Trophoblast cell (in vitro differentiated cells and primary cell): ENCODE results near the gene SLC25A38.
"Not testable (repeated sequence)": the region's sequence is repeated elsewhere in the genome, so short reads cannot be mapped to it uniquely, and the experiment has no call there.

Source experiments
- DNase-seq, 2 donors: peaks; one replicate each; pipeline ENCODE4 v3.0.0-alpha.2; 2016
- H2AFZ ChIP-seq: 2 replicates; pipeline ENCODE4 v1.6.1; 2013; ENCODE audit warnings: low read length, moderate library complexity, mild to moderate bottlenecking; ENCODE audit not compliant: insufficient read depth, poor library complexity
- H2AK5ac ChIP-seq: 2 replicates; pipeline ENCODE4 v1.6.1; 2013; ENCODE audit warnings: mild to moderate bottlenecking, low read length
- H2BK120ac ChIP-seq: 2 replicates; pipeline ENCODE4 v1.6.1; 2013; ENCODE audit warnings: low read length, mild to moderate bottlenecking, moderate library complexity; ENCODE audit not compliant: insufficient read depth, poor library complexity
- H2BK12ac ChIP-seq: 2 replicates; pipeline ENCODE4 v1.6.1; 2013; ENCODE audit warnings: mild to moderate bottlenecking, low read length, moderate library complexity
- H2BK5ac ChIP-seq: 2 replicates; pipeline ENCODE4 v1.6.1; 2013; ENCODE audit warnings: low read length, low read depth, moderate library complexity, mild to moderate bottlenecking; ENCODE audit not compliant: poor library complexity
- H3K14ac ChIP-seq: 2 replicates; pipeline ENCODE4 v1.6.1; 2013; ENCODE audit warnings: mild to moderate bottlenecking, low read length
- H3K18ac ChIP-seq: 2 replicates; pipeline ENCODE4 v1.6.1; 2013; ENCODE audit warnings: mild to moderate bottlenecking, low read length
- H3K23ac ChIP-seq: 2 replicates; pipeline ENCODE4 v1.6.1; 2013; ENCODE audit warnings: low read length
- H3K27ac ChIP-seq: 2 replicates; pipeline ENCODE4 v1.5.1; 2013; ENCODE audit warnings: low read depth, mild to moderate bottlenecking, inconsistent platforms, low read length, moderate library complexity
- H3K27me3 ChIP-seq: 2 replicates; pipeline ENCODE4 v1.6.1; 2013; ENCODE audit warnings: inconsistent platforms, mild to moderate bottlenecking, low read length, moderate library complexity; ENCODE audit not compliant: insufficient read depth
- H3K36me3 ChIP-seq, 2 experiments: 1 replicate in 1 of 2; 2 replicates in 1 of 2; pipeline ENCODE4 v1.6.1; 2013; ENCODE audit warnings: low read length in 2 of 2, mild to moderate bottlenecking in 2 of 2, moderate library complexity in 1 of 2; ENCODE audit not compliant: insufficient read depth in 2 of 2, control insufficient read depth in 1 of 2
- H3K4ac ChIP-seq: 2 replicates; pipeline ENCODE4 v1.6.1; 2013; ENCODE audit warnings: low read depth, mild to moderate bottlenecking, low read length, moderate library complexity
- H3K4me1 ChIP-seq, 2 experiments: 1 replicate in 1 of 2; 2 replicates in 1 of 2; pipeline ENCODE4 v1.6.1; 2013; ENCODE audit warnings: low read length in 2 of 2, mild to moderate bottlenecking in 2 of 2, moderate library complexity in 1 of 2; ENCODE audit not compliant: insufficient read depth in 2 of 2, control insufficient read depth in 1 of 2
- H3K4me2 ChIP-seq: 2 replicates; pipeline ENCODE4 v1.6.1; 2013; ENCODE audit warnings: inconsistent platforms, mild to moderate bottlenecking, low read length, moderate library complexity
- H3K4me3 ChIP-seq: 2 replicates; pipeline ENCODE4 v1.5.1; 2013; ENCODE audit warnings: mild to moderate bottlenecking, low read depth, low read length, inconsistent platforms
- H3K79me1 ChIP-seq: one replicate; pipeline ENCODE4 v1.6.1; 2013; ENCODE audit warnings: low read length
- H3K79me2 ChIP-seq: 2 replicates; pipeline ENCODE4 v1.6.1; 2013; ENCODE audit warnings: low read length, mild to moderate bottlenecking; ENCODE audit not compliant: control insufficient read depth, insufficient read depth, poor library complexity
- H3K9ac ChIP-seq: 2 replicates; pipeline ENCODE4 v1.6.1; 2013; ENCODE audit warnings: mild to moderate bottlenecking, low read length
- H3K9me3 ChIP-seq: 2 replicates; pipeline ENCODE4 v1.6.1; 2013; ENCODE audit warnings: low read depth, mild to moderate bottlenecking, control low read depth, inconsistent platforms, low read length; ENCODE audit not compliant: insufficient read depth
- H4K12ac ChIP-seq: 2 replicates; pipeline ENCODE4 v1.6.1; 2013; ENCODE audit warnings: low read depth, mild to moderate bottlenecking, low read length, moderate library complexity
- H4K8ac ChIP-seq: 2 replicates; pipeline ENCODE4 v1.6.1; 2013; ENCODE audit warnings: low read depth, mild to moderate bottlenecking, low read length, moderate library complexity
- H4K91ac ChIP-seq: one replicate; pipeline ENCODE4 v1.6.1; 2013; ENCODE audit warnings: low read depth, mild to moderate bottlenecking, low read length, moderate library complexity
- WGBS: extraction: QIAGEN DNeasy Blood & Tissue Kit; methylation state at CpG from one replicate; pipeline ENCODE4 v1.1.7; 2013; ENCODE audit warnings: missing lambda C conversion rate; ENCODE audit not compliant: insufficient read length, insufficient coverage; ENCODE audit errors: extremely low coverage; 5-methylcytosine and 5-hydroxymethylcytosine counted together

SLC25A38 gene

DNA sequence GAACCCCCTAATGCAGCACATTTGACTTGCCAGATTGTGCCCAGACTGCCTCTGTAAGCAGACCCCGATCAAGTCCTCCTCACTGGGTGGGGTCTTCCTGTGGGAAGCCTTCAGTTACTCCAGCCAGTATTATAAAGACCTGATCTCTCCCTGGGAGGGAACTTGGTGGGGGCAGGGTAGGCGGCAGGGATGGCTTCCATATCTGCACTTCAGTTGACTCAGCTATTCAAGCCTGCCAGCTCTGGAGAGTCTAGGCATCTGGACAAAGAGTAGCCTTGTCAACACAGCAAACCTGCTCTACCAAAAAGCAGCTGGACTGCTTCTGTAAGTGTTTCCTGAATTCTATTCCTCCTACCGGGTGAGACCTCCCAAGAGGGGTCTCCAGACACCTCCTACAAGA, 21.0 kb upstream of the SLC25A38 start:
- Histone ChIP-seq H3K4ac (no peak overlapping the region), H2BK12ac (no peak overlapping the region), H3K14ac (no peak overlapping the region), H3K9ac (no peak overlapping the region), H4K91ac (no peak overlapping the region), H3K27me3 (no peaks in the 10 kb centered on the region), H2AFZ (no peak overlapping the region), H4K12ac (no peak overlapping the region), H2BK5ac (no peak overlapping the region), H3K18ac (no peak overlapping the region), H3K4me3 (no peak overlapping the region), H3K36me3 (no peaks in the 10 kb centered on the region), H4K8ac (no peak overlapping the region), H3K4me1 (peaks cover 3 to 7% of the 10 kb centered on the region in 2 experiments), H3K9me3 (no peaks in the 10 kb centered on the region), H2BK120ac (no peak overlapping the region), H3K4me2 (no peak overlapping the region), H3K79me2 (no peaks in the 10 kb centered on the region), H3K79me1 (no peaks in the 10 kb centered on the region), H3K23ac (no peak overlapping the region), H3K27ac (no peak overlapping the region), H2AK5ac (no peak overlapping the region)
- DNase-seq = no peak
- no CpG with 5 or more reads among the region's 3 CpGs for WGBS

DNA sequence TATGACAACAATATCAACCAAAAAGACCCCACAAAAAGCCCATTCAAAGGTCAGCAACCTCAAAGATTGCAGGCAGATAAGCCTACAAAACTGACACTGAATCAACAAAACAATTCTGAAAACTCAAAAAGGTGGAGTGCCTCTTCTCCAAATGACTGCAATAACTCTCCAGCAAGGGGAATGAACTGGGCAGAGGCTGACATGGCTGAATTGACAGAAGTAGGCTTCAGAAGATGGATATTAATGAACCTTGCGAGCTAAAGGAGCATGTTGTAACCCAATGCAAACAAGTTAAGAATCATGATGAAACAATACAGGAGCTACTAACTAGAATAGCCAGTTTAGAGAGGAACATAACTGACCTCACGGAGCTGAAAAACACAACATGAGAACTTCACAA, 20.4 kb upstream of the SLC25A38 start:
- no peak overlapping the region for H3K27ac ChIP-seq
- H4K12ac ChIP-seq = no peak overlapping the region
- WGBS = no CpG with 5 or more reads among the region's 2 CpGs

DNA sequence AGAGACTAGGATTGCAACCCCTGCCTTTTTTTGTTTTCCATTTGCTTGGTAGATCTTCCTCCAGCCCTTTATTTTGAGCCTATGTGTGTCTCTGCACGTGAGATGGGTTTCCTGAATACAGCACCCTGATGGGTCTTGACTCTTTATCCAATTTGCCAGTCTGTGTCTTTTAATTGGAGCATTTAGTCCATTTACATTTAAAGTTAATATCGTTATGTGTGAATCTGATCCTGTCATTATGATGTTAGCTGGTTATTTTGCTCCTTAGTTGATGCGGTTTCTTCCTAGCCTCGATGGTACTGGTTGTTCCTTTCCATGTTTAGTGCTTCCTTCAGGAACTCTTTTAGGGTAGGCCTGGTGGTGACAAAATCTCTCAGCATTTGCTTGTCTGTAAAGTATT, 12.7 kb upstream of the SLC25A38 start:
- not testable (repeated sequence) for H4K8ac ChIP-seq, H3K4me1 ChIP-seq, H3K27me3 ChIP-seq, H2AFZ ChIP-seq, H2BK120ac ChIP-seq, DNase-seq, H3K79me2 ChIP-seq, H3K9ac ChIP-seq, H2BK5ac ChIP-seq, H2AK5ac ChIP-seq, H3K4me3 ChIP-seq, H3K23ac ChIP-seq, H3K27ac ChIP-seq, H3K9me3 ChIP-seq, H3K36me3 ChIP-seq, H3K14ac ChIP-seq, H3K4ac ChIP-seq, H4K91ac ChIP-seq, H2BK12ac ChIP-seq, H3K18ac ChIP-seq, H3K4me2 ChIP-seq, H4K12ac ChIP-seq, H3K79me1 ChIP-seq
- no CpG with 5 or more reads among the region's 4 CpGs for WGBS

More for the DNA sequence above, 20.4 kb upstream of the SLC25A38 start:
- no peak overlapping the region for H4K8ac ChIP-seq
- H3K4me1 ChIP-seq = peaks cover 3 to 7% of the 10 kb centered on the region in 2 experiments
- no peaks in the 10 kb centered on the region for H3K79me1 ChIP-seq
- no peak overlapping the region for H3K4ac ChIP-seq
- no peaks in the 10 kb centered on the region for H3K27me3 ChIP-seq
- H2BK5ac ChIP-seq = no peak overlapping the region
- H3K9ac ChIP-seq = no peak overlapping the region
- no peaks in the 10 kb centered on the region for H3K9me3 ChIP-seq
- no peak overlapping the region for H2AK5ac ChIP-seq
- H2BK120ac ChIP-seq = no peak overlapping the region
- H3K23ac ChIP-seq = no peak overlapping the region
- no peak overlapping the region for H4K91ac ChIP-seq
- no peak for DNase-seq
- H3K79me2 ChIP-seq = no peaks in the 10 kb centered on the region
- no peak overlapping the region for H3K4me3 ChIP-seq
- no peak overlapping the region for H2BK12ac ChIP-seq
- H2AFZ ChIP-seq = no peak overlapping the region
- no peaks in the 10 kb centered on the region for H3K36me3 ChIP-seq
- no peak overlapping the region for H3K4me2 ChIP-seq
- H3K18ac ChIP-seq = no peak overlapping the region
- H3K14ac ChIP-seq = no peak overlapping the region

DNA sequence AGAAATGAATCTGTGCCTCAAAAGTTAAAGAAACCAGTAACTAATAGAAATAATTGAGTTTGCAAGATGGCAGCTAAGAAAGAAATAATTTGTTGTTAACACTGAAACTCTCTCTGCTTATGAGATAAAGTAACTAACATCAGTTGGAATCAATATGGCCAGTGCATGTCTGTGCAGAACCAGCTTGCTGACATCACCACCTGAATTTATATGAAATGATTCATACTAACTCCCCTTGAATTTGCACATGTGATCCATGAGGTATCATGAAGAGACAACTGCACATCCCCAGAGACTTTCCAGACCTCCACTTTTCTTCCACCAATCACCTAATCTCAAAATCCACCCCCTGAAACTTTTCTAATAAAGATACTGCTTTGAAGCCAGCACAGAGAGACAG, 10.3 kb upstream of the SLC25A38 start:
- Histone ChIP-seq H3K9me3 (peaks cover 2% of the 10 kb centered on the region), H3K4me3 (no peak overlapping the region), H2AK5ac (no peak overlapping the region), H4K8ac (no peak overlapping the region), H4K91ac (no peak overlapping the region), H3K4me2 (no peak overlapping the region), H3K4ac (no peak overlapping the region), H2BK120ac (no peak overlapping the region), H3K23ac (no peak overlapping the region), H3K9ac (no peak overlapping the region), H3K4me1 (no peaks in the 10 kb centered on the region), H3K27ac (no peak overlapping the region), H3K27me3 (no peaks in the 10 kb centered on the region), H2BK12ac (no peak overlapping the region), H4K12ac (no peak overlapping the region), H3K79me1 (no peaks in the 10 kb centered on the region), H3K18ac (no peak overlapping the region), H3K36me3 (no peaks in the 10 kb centered on the region), H3K79me2 (no peaks in the 10 kb centered on the region), H2BK5ac (no peak overlapping the region), H3K14ac (no peak overlapping the region), H2AFZ (no peak overlapping the region)
- no peak for DNase-seq
